RWPE1 (cell line): ENCODE results near the gene CHCHD3.

ENCODE experiments used
- CTCF ChIA-PET: fragments of 350-600 bp; sonication (Branson Sonifier 250); formaldehyde crosslinking; extraction: SDS; loops from one replicate; lab custom pipeline; 2021; lab: Yijun Ruan, JAX
- POLR2A ChIA-PET: fragments of 400-600 bp; formaldehyde crosslinking; extraction: SDS; loops from one replicate; lab custom pipeline; 2020; ENCODE audit warnings: antibody characterized with exemption; ENCODE audit not compliant: low non-redundant PET; lab: Yijun Ruan, JAX
- DNase-seq: peaks from one replicate; pipeline ENCODE4 v3.0.0; 2012; ENCODE audit warnings: low spot score
- H3K27ac ChIP-seq: fragments of 450-650 bp; 2 replicates; pipeline ENCODE4 v1.5.1; 2017
- TF ChIP-seq, protein P1 (sequence below): fragments of 450-650 bp; conservative IDR thresholded peaks from 2 replicates; pipeline ENCODE4 v1.5.1; 2017; ENCODE audit warnings: low read depth, mild to moderate bottlenecking

Gene CHCHD3

DNA sequence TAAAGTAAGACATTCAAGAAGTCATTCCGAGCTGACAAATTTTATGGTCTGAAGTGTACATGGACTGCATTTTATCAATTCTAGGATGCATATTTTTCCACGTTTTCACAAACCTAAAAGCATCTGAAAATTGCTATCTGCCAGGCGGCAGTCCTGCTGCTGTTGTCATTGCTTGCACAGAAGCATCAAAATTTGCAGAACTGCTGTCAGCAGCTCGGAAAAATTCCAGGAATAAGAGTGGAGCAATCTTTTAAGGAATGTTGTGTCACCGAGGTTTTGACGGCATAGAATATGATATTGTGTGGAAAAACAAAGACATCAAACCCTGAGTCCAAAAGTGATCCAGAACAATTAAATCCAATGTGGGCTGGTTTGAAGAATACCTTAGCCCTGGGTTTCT, 61.4 kb downstream of the CHCHD3 start:
- CTCF ChIA-PET = no interaction called here
- POLR2A ChIA-PET = no interaction called here
- no peak overlapping the region for H3K27ac ChIP-seq
- TF ChIP-seq, protein P1, sequence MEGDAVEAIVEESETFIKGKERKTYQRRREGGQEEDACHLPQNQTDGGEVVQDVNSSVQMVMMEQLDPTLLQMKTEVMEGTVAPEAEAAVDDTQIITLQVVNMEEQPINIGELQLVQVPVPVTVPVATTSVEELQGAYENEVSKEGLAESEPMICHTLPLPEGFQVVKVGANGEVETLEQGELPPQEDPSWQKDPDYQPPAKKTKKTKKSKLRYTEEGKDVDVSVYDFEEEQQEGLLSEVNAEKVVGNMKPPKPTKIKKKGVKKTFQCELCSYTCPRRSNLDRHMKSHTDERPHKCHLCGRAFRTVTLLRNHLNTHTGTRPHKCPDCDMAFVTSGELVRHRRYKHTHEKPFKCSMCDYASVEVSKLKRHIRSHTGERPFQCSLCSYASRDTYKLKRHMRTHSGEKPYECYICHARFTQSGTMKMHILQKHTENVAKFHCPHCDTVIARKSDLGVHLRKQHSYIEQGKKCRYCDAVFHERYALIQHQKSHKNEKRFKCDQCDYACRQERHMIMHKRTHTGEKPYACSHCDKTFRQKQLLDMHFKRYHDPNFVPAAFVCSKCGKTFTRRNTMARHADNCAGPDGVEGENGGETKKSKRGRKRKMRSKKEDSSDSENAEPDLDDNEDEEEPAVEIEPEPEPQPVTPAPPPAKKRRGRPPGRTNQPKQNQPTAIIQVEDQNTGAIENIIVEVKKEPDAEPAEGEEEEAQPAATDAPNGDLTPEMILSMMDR = no peak
- no peak for DNase-seq

DNA sequence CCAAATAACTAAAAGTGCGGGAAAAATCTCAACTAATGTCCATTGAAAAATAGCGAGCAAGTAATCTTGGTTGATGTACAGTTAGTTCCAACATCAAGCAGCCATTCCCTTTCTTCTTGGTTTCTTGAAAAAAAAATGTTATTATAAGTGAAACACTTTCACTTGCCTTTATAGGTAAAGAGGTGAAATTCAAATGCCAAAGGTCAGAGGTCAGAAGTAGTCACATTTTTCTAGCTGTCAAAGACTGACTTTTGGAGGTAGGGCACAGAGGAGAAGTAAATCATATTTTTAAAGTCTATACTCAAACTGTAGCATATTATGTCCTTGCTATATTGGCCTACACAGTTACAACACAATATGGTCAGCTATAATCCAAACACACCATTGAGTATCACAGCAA, 62.3 kb downstream of the CHCHD3 start:
- ChIA-PET POLR2A (no interaction called here), CTCF (interaction anchor here (0.6 kb wide), 1 partner anchor 48 kb away, joined by 6 read pairs; no protein-coding TSS in a partner anchor)
- TF ChIP-seq, protein P1 = no peak
- DNase-seq = no peak
- H3K27ac ChIP-seq = no peak overlapping the region

DNA sequence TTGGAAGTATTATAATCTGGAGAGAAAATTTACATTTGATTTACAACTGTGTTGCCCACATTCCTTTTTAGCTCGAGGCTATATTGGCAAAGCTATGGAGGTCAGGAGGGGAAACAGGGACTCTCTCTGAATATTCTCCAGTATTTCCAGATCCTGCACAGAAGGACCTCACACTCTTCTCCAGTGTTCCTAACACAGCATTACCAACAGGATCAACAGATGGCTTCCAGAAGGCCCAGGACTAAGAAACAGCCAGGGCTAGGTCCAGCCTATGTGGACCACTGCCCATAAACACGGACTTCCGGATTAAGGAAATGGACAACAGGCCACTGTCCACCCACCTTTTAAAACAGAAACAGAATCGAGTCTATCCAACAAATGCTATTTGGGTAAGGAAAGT, 65.3 kb downstream of the CHCHD3 start:
- no peak overlapping the region for H3K27ac ChIP-seq
- CTCF ChIA-PET = no interaction called here
- POLR2A ChIA-PET = no interaction called here
- TF ChIP-seq, protein P1 = no peak
- no peak for DNase-seq

DNA sequence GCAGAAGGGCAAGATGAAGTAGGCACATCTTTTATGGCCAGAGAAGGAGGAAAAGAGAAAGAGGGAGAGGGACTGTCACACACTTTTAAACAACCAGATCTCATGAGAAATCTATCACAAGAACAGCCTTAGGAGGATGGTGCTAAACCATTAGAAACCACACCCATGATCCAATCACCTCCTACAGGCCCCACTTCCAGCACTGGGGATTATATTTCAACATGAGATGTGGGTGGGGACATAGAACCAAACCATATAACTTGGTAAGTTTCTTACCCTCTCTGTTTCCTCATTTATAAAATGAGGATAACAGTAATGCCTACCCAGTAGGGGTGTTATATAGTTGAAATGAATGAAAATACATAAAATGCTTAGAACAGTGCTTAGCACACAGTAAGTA, 66.0 kb downstream of the CHCHD3 start:
- ChIA-PET POLR2A (no interaction called here), CTCF (no interaction called here)
- no peak for DNase-seq
- H3K27ac ChIP-seq = no peak overlapping the region
- TF ChIP-seq, protein P1 = no peak

DNA sequence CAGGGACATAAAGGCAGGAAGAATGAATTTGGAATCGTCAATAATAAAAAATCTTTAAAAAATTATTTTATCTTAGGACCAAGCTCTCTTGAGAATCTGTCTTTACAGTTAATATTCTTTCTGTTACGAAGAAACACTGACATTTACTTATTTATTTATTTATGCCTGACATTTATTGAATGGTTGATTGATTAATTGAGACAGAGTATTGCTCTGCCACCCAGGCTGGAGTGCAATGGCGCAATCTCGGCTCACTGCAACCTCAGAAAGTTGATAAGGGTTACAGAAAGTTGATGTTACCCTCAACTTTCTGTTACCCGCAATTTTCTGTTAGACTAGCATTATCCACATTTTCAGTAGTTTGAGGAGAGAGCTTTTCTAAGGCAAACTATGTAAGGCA, 70.1 kb downstream of the CHCHD3 start:
- DNase-seq = no peak
- ChIA-PET POLR2A (interaction anchor here (0.6 kb wide), 1 partner anchor 10 kb away, joined by 3 read pairs; no protein-coding TSS in a partner anchor), CTCF (no interaction called here)
- TF ChIP-seq, protein P1 = no peak
- no peak overlapping the region for H3K27ac ChIP-seq

DNA sequence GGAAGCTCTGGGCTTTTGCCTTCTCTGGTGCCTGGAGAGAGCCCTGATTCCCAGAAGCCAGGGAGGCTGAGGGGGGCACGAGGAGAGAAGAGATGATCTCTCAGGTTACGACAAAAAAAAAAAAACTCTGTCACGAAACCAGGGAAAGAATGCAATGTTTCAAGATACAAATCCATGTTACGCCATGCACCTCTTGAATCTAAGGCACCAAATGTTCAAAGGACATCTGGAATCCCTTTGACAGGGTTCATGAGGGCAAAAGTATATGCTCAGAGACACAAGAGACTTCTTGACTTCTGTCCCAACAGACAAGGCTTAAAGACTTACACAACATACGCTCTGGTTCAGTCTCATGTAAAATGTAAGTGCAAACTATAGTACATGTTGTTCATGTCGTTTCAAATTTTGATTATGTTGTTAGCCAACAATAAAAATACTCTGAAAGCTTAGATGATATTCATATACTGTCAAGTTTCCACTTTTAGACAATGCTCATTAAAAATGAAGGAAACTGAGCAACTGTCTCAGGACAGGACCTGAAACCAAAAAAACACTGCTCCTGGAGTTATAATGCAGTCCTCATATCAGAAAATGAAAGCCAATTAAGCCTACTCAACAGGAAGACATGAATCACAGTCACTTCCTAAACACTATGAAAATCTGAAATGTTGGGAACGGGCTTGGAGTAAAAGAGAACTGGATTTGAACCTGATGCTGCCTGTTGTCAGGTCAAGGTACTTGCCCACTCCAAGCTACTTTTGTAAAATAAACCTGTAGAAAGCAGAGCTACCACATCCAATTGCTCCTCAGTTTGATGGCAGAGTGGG, 72.3 kb downstream of the CHCHD3 start:
- POLR2A ChIA-PET = no interaction called here
- DNase-seq = no peak
- TF ChIP-seq, protein P1 = no peak
- CTCF ChIA-PET = no interaction called here
- H3K27ac ChIP-seq = no peak overlapping the region
